HG03097 (cell line): Measurements from ENCODE around the gene CPAMD8.

Source experiments
- ATAC-seq: cut with Tn5 transposase; IDR thresholded peaks from one replicate; pipeline ENCODE4 v1.9.1; 2021; ENCODE audit not compliant: unreplicated experiment, low FRiP score

CPAMD8 gene

GRCh38 chr19:16896146-16897028, 130.2 kb downstream of the CPAMD8 start:
- peak; percentile 21 for ATAC-seq

GRCh38 chr19:16895467-16896145, 131.0 kb downstream of the CPAMD8 start:
- no peak for ATAC-seq

- ATAC-seq: no peak
Measured at GRCh38 chr19:16894080-16894479, 132.5 kb downstream of the CPAMD8 start.

- no peak for ATAC-seq
Measured at GRCh38 chr19:16893686-16893989, 133.0 kb downstream of the CPAMD8 start.

DNA sequence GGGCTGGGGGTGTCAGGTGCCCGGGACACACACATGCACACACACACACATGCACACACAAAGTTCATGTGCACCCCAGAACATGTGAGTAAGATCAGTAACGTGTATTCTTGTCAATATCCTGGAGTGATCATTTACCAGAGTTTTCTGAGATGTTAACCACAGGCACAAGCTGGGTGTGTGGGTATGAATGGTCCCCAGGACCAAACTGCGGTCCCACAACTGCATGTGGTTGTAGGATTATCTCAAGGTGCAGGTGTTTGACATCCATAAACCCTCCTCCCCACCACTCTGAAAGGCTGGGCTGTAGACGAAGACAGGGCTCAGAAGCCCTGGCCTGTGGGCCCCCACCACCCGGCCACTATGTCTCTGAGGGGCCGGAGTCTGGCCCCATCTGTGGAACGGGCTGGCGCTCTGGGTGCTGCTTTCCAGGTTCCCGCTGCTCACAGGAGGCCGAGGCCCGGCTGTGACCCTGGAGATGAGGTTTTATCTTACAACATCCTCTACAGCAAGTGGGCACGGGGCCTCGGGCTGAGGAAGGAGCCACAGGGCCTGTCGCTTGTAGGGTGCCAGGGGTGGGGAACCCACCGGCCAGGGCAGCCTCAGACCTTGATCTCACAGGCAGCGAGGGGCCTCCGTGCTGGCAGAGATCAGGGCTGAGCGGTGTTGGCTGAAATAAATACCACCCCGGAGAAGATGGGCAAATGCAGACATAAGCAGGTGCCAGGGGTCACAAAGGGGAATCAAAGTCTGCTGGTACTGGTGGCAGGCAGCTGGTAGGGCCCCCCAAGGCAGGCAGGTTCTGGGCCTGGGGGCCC, 133.5 kb downstream of the CPAMD8 start:
- ATAC-seq: no peak

DNA sequence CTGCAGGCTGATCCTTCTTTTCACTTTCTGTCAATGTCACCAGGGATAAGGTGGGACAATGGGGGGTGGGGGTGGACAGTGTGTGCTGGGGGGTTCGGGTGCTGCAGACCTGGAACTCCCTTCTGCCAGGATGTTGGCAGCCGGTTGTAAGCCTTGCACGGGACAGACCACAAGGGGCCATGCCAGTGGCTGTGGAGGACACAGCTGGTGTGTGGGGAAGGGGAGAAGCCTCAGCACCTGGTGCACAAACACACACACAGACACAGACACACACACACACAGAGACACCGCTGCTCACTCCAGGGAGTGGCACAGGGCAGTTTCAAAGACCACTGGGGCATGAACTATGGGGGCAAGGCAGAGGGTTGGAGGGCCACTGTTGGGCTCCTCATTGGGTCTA, 134.2 kb downstream of the CPAMD8 start:
- no peak for ATAC-seq

- ATAC-seq: no peak
Measured at GRCh38 chr19:16891696-16892382, 134.8 kb downstream of the CPAMD8 start.

- no peak for ATAC-seq
Measured at GRCh38 chr19:16890461-16891184, 136.0 kb downstream of the CPAMD8 start.

DNA sequence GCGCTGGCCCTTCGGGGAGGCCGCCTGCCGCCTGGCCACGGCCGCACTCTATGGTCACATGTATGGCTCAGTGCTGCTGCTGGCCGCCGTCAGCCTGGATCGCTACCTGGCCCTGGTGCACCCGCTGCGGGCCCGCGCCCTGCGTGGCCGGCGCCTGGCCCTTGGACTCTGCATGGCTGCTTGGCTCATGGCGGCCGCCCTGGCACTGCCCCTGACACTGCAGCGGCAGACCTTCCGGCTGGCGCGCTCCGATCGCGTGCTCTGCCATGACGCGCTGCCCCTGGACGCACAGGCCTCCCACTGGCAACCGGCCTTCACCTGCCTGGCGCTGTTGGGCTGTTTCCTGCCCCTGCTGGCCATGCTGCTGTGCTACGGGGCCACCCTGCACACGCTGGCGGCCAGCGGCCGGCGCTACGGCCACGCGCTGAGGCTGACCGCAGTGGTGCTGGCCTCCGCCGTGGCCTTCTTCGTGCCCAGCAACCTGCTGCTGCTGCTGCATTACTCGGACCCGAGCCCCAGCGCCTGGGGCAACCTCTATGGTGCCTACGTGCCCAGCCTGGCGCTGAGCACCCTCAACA, 136.6 kb downstream of the CPAMD8 start:
- ATAC-seq: no peak

DNA sequence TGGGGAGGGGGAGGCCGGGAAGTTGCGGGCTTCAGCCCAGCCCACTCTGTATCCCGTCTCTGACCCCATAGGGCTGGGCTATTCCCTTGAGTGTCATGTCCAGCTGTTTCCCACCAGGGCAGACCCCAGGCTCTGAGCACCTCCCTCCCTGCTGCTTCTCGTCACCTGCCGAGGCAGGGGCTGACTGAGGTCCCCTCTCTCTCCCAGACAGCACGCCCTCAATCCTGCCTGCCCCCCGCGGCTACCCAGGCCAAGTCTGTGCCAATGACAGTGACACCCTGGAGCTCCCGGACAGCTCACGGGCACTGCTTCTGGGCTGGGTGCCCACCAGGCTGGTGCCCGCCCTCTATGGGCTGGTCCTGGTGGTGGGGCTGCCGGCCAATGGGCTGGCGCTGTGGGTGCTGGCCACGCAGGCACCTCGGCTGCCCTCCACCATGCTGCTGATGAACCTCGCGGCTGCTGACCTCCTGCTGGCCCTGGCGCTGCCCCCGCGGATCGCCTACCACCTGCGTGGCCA, 137.2 kb downstream of the CPAMD8 start:
- no peak for ATAC-seq

GRCh38 chr19:16888629-16889365, 137.8 kb downstream of the CPAMD8 start, which contains the start of gene F2RL3:
Gene F2RL3, plus strand, starts transcription at chr19:16888999. Its CDS starts 191 bp downstream, at chr19:16889190.
- no peak for ATAC-seq

- ATAC-seq: no peak
Measured at GRCh38 chr19:16887353-16888265, 139.0 kb downstream of the CPAMD8 start.

DNA sequence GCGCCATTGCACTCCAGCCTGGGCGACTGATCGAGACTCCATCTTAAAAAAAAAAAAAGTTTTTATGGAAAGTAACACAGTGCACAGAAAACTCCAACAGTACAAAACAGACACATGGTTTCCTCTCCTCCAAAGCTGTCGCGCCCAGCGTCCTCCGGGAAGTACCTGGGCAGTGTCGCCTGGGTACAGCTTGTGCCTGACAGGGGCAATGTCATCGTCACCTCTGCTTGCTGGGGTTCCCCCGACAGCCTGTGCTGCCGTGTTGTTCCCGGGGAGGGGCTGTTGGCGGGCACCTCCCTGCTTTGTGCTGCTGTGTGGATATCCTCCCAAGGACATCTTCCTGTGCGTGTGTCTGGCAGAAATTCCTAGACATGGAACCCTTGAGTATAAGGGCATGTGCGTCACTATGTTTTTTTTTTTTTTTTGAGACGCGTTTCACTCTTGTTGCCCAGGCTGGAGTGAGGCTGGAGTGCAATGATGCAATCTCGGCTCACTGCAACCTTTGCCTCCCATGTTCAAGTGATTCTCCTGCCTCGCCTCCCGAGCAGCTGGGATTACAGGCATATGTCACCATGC, 140.2 kb downstream of the CPAMD8 start:
- no peak for ATAC-seq

DNA sequence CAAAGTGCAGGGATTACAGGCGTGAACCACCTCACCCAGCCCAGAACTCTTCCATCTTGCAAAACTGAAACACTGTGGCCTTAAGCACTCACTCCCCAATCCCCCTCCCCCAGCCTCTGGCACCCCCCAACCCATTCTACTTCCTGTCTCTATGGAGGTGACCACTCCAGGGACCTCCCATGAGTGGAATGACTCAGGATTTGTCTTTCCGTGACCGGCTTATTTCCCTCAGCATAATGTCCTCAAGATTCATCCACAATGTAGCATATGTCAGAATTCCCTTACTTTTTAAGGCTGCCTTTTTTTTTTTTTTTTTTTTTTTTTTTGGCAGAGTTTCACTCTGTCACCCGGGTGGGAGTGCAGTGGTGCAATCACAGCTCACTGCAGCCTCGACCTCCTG, 141.4 kb downstream of the CPAMD8 start:
- ATAC-seq: no peak

DNA sequence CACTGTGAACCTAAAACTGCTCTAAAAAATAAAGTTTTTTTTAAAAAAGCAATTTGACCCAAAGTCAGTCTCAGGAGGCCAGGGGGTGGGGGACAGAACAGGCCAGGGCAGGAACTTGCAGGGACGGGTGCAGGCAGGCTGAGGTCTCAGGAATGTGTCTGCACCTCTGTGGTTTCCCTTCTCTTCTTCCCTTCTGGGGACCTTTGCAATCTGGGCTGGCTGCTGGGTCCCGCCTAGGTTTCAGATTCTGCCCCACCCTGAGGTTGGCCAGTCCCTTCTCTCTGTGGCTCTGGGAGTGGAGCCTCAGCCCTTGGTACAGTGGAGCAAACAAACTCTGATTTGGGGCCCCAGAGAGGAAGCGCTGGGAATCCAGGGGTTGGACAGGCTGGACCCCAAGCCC, 143.1 kb downstream of the CPAMD8 start:
- no peak for ATAC-seq

DNA sequence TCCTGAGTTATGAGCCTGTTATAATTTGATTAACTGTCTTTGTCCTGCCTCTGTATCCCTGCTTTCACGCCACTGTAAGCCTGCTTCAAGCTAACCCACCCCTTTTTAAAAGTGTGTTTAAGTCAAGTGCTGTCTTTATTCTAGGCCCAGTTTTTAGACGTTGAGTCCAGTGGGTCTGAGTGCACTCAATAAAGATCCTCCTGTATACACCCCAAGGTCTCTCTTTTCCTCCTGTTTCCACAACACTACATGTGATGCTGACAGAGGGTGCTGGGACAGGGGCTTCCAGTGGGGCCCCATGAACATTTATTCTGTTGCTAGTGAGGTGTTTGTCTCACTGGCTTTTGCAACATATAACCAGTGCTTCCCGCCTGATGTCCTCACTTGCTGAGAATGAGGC, 144.5 kb downstream of the CPAMD8 start:
- ATAC-seq: no peak

DNA sequence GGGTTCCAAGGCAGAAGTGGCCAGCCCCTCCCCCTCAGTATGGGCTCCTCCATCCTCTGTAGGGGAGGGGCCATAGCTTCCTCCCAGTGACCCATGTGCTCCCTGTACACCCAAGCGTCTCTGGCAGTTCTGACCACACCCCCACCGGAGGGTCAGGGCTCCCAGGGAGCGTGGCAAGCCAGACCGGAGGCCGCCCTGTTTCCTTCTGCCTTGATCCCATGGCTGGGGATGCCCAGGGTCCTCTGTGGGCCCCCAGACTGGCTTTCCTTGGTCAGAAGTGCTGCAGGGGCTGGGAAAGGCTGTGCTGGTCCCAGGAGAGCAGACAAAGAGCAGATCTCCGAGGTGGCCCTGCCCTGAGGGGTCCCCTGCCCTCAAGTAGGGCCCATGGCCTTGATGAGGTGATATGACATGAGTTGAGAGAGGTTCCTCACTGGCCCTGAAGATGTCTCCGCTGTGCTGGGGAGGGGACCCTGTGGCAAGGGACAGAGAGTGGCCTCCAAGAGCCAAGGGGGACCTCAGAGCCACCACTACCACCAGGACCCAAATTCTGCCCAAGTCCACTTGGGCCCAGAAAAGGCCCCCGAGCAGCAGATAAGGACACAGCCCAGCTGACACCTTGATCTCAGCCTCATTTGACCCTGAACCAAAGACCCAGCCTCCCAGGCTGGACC, 145.6 kb downstream of the CPAMD8 start:
- ATAC-seq: no peak
